Kidney (tissue), 14 donors: ENCODE results near the gene SLC38A11. TPM values are rescaled to one million over a fixed set of nuclear protein-coding genes. Genes with fewer than 3 reads are reported as not detected.

Source experiments
- DNase-seq, 5 donors: peaks; one replicate each; pipeline ENCODE4 v3.0.0-alpha.2; 2013 to 2020
- FAIRE-seq: peaks from 2 replicates; lab custom pipeline; 2012; peaks lifted over from hg19 to GRCh38; lab: Jason Lieb, UNC
- H3K27ac ChIP-seq, 2 donors: one replicate each; pipeline ENCODE4 v1.7.0; 2013; ENCODE audit warnings: low read depth in 2 of 2, low read length in 2 of 2, inconsistent platforms in 1 of 2
- H3K27me3 ChIP-seq: one replicate; pipeline ENCODE4 v1.7.1; 2013; ENCODE audit warnings: low read length, inconsistent platforms; ENCODE audit not compliant: control insufficient read depth, insufficient read depth
- H3K36me3 ChIP-seq, 3 donors: one replicate each; pipeline versions ENCODE4 v1.7.0 to v1.7.1; 2013; ENCODE audit warnings: low read length in 3 of 3, control low read depth in 1 of 3, inconsistent platforms in 1 of 3; ENCODE audit not compliant: insufficient read depth in 3 of 3, control insufficient read depth in 2 of 3
- H3K4me1 ChIP-seq, 3 donors: one replicate each; pipeline versions ENCODE4 v1.7.0 to v1.7.1; 2013; ENCODE audit warnings: low read length in 3 of 3, inconsistent platforms in 1 of 3, low read depth in 1 of 3; ENCODE audit not compliant: control insufficient read depth in 2 of 3, insufficient read depth in 2 of 3
- H3K4me3 ChIP-seq, 3 donors: one replicate each; pipeline versions ENCODE4 v1.7.0 to v1.8.1; 2013; ENCODE audit warnings: low read length in 3 of 3, control low read depth in 1 of 3, inconsistent platforms in 1 of 3
- H3K9ac ChIP-seq, 3 donors: one replicate each; pipeline versions ENCODE4 v1.7.0 to v1.7.1; 2013; ENCODE audit warnings: low read length in 3 of 3, control low read depth in 1 of 3, inconsistent platforms in 1 of 3
- H3K9me3 ChIP-seq, 3 donors: one replicate each; pipeline versions ENCODE4 v1.7.0 to v1.7.1; 2013; ENCODE audit warnings: low read length in 3 of 3, control low read depth in 1 of 3, inconsistent platforms in 1 of 3; ENCODE audit not compliant: control insufficient read depth in 2 of 3, insufficient read depth in 1 of 3
- intact Hi-C: fragments of 100-400 bp; cut with DNase I; formaldehyde crosslinking; loops from one replicate; pipeline ENCODE4 v1.11.1; 2022
- polyA plus RNA-seq: library from polyadenylated mRNA; stranded (reverse); fragments of 350-450 nt; fragmentation: Illumina TruSeq; extraction: RNeasy Lipid Tissue Mini Kit (QIAGEN cat#74804); gene quantifications from one replicate; pipeline ENCODE4 v1.2.3, GENCODE V29; 2014; ENCODE audit warnings: low read depth, low replicate concordance; ENCODE audit not compliant: insufficient read depth
- total RNA-seq: library from RNA; stranded (reverse); fragmentation: NEBNext Ultra II Directional; extraction: Animal tissue kit (Norgen Biotek cat#: 25700); gene quantifications from one replicate; pipeline ENCODE4 v1.2.1, GENCODE V29; 2021
- TF ChIP-seq, protein P1 (sequence below): IDR thresholded peaks from 3 replicates; pipeline ENCODE4 v1.5.1; 2012; ENCODE audit warnings: mild to moderate bottlenecking, moderate library complexity, borderline replicate concordance; ENCODE audit not compliant: insufficient read depth; ENCODE audit errors: extremely low read depth
- donor health status: control.
- donor health status: control.
- donor health status: control.
- donor health status: control.
- donor health status: control.
- donor health status: DM: yes; HTN: yes; CAD: no.
- donor health status: Normal renal cell carcinoma (clear cell type).

Gene SLC38A11
- total and polyA plus RNA-seq, 2 donors from 2014 or later = 6.5 to 20.0 TPM

DNA sequence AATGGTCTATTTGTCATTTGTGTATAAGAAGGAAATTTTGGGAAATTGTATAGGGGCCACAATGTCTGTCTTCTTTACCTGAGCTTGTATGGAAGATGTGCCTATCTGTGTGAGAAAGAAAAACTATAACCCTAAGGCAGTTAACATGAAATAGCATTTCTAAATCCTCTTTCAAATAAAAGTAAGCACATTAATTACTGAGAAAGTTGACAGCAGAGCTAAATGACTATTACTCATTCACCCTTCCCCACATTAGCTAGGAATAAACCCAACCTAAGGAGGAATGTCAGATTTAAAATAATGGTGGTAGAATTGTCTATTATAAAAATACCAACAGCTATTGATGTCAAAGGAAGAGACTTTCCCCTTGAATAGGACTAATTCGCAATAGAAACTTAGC, 56.2 kb downstream of the SLC38A11 start:
- no peaks in the 10 kb centered on the region for H3K9me3 ChIP-seq

DNA sequence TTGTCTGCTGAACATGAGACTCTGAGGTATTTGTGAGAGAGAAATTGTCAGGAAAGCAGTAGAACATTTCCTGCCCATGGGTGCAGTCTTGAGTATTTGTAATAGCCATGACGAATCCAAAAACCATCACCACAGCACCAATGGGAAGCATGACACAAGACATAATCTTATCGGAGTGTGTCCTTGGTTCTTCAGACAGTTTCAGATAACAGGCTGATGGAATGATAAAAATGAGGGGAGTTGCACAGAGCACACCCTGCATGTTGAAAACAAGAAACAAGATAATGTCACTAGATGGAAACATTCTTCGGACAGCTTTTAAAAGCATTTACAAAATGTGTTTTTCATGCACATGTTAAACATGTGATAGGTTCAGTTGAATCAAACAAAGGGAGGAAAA, 56.9 kb downstream of the SLC38A11 start:
- Histone ChIP-seq H3K27ac (peak overlapping the region in 1 of 2 donors; percentile 41), H3K9me3 (no peaks in the 10 kb centered on the region), H3K4me1 (peaks cover 0 to 2% (median 0%) of the 10 kb centered on the region in 3 donors), H3K36me3 (peaks cover 0 to 2% (median 0%) of the 10 kb centered on the region in 3 donors), H3K27me3 (no peaks in the 10 kb centered on the region), H3K4me3 (no peak overlapping the region), H3K9ac (no peak overlapping the region)
- TF ChIP-seq, protein P1, sequence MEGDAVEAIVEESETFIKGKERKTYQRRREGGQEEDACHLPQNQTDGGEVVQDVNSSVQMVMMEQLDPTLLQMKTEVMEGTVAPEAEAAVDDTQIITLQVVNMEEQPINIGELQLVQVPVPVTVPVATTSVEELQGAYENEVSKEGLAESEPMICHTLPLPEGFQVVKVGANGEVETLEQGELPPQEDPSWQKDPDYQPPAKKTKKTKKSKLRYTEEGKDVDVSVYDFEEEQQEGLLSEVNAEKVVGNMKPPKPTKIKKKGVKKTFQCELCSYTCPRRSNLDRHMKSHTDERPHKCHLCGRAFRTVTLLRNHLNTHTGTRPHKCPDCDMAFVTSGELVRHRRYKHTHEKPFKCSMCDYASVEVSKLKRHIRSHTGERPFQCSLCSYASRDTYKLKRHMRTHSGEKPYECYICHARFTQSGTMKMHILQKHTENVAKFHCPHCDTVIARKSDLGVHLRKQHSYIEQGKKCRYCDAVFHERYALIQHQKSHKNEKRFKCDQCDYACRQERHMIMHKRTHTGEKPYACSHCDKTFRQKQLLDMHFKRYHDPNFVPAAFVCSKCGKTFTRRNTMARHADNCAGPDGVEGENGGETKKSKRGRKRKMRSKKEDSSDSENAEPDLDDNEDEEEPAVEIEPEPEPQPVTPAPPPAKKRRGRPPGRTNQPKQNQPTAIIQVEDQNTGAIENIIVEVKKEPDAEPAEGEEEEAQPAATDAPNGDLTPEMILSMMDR = no peak
- intact Hi-C loops = no loop called here
- DNase-seq (no peak), FAIRE-seq (no peak)

More for the DNA sequence above, 56.2 kb downstream of the SLC38A11 start:
- DNase-seq (no peak), FAIRE-seq (no peak)
- Histone ChIP-seq H3K4me3 (no peak overlapping the region), H3K4me1 (peaks cover 0 to 2% (median 0%) of the 10 kb centered on the region in 3 donors), H3K36me3 (peaks cover 0 to 2% (median 0%) of the 10 kb centered on the region in 3 donors), H3K9ac (no peak overlapping the region), H3K27me3 (no peaks in the 10 kb centered on the region), H3K27ac (no peak overlapping the region)
- TF ChIP-seq, protein P1 = no peak
- intact Hi-C loops = no loop called here

DNA sequence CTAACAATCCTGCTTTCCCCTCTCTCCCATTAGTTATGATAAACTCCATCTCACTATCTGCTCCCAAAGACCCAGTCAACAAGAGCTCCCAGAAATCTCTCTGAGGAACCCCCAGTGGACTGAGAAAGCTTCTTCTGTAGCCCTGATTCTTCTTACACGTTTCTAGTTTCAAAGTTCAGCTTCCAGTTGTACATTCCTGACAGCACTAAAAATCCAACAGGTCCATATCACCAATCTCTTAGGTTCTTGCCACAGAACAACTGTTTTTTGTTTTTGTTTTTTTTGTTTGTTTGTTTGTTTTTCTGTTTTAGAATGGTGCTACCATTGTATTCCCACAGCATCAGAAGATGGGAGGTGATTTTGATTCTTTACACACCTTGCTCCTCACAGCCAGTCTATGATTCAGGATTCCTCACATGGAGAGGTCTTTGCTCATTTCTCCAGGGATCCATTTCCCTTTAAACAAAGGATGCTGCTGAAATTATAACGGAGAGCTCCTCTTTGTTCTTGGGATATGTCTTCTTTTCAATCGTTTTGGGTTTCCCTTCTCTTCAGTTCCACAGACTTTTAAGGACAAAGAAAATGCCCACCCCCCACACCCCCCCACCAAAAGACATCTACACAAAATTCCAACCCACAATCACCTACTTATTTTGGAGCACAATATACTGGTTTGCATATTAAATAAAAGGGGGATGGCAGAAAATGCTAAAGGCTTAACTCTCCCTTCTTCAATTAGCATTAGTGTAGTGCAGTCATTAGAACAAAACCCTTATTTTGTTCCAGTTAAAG, 57.7 kb downstream of the SLC38A11 start:
- Histone ChIP-seq H3K9ac (no peak overlapping the region), H3K4me1 (peaks cover 0 to 2% (median 0%) of the 10 kb centered on the region in 3 donors), H3K4me3 (no peak overlapping the region), H3K27me3 (no peaks in the 10 kb centered on the region), H3K9me3 (no peaks in the 10 kb centered on the region), H3K27ac (no peak overlapping the region), H3K36me3 (peaks cover 0 to 2% (median 0%) of the 10 kb centered on the region in 3 donors)
- FAIRE-seq = no peak
- TF ChIP-seq, protein P1 = no peak
- intact Hi-C loops = no loop called here
- no peak for DNase-seq
